SIG-M5 treated with dmso at 0.1 percent for 504 hours (cell line): Measurements from ENCODE around the gene ZFP69B.

Experiments
- DNase-seq: peaks from one replicate; lab custom pipeline; 2025; ENCODE audit not compliant: unreplicated experiment; lab: John Stamatoyannopoulos, UW

ZFP69B gene

DNA sequence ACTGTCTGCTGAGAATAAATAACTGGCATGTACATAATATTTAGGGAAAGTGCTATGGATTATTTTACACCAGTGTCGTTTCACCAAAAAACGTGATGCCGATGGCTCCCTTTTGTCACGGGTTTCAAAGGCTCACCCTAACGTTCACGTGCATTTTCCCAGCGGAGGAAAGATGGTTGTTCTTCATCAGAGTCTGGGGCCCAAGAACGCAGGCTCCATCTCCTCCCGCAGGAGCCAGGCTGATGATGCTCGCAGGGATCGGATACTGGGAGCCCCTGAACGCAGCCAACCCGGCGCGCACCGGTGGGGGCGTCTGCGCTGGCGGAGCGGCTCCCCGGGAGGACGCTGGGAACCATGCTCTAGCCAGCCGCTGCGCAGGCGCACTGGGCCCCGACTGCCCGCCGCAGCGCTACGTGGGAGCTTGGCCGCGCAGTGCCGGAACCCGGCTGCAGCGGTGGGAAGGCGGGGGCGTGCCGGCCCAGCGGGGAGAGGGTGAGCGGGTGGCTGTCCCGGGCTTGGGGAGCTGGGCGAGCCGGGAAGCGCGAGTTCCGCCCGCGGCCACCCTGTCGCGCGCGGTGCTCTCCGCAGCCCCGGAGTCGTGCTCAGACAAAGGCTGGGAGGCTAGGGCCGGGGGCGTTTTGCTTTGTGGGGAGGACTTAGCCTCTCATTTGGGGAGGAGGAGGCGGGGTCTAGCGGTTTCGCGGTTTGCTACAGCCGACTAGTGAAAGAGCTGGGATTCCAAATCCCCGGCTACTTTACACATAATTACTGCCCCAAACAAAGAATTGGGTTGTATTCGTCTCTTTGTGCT lies at the start of gene ZFP69B:
ZFP69B (plus strand) TSS at position 793 of the 811 bp plus-strand sequence. CDS start 486 bp downstream, outside the sequence.
- DNase-seq = peak; percentile 68

DNA sequence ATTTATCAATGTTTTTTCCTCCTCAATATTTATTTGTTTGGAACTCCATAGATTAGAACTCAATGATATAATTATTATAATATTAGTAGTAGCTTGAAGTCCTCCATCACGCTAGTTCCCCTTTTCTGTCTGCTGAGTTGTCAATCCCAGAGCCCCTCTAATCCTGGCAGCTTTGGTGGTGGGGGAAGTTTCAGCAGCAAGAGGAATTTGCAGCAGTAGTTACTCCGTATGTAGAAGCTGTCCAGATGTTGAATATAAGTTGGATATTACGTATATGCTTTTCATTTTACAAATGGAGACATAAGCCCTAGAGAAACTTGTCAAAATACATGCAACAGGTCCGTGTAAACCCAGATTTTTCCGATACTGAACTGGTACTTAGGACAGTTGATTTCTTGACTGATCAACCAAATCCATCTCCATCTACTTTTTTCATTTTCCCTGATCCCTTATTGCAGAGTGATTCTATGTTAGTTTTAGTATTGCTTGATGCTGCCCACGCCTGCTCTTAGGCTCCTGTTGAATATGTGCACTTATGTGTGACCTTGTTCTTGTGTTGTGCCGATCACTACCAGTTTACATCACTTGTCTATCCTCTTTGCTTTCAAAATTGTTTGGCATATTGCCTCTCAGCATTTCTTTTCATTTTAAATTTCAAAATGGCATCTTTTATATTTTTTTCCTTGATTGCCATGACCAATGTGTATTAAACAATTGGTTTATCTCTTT lies 48.6 kb upstream of the ZFP69B start:
- no peak for DNase-seq

DNA sequence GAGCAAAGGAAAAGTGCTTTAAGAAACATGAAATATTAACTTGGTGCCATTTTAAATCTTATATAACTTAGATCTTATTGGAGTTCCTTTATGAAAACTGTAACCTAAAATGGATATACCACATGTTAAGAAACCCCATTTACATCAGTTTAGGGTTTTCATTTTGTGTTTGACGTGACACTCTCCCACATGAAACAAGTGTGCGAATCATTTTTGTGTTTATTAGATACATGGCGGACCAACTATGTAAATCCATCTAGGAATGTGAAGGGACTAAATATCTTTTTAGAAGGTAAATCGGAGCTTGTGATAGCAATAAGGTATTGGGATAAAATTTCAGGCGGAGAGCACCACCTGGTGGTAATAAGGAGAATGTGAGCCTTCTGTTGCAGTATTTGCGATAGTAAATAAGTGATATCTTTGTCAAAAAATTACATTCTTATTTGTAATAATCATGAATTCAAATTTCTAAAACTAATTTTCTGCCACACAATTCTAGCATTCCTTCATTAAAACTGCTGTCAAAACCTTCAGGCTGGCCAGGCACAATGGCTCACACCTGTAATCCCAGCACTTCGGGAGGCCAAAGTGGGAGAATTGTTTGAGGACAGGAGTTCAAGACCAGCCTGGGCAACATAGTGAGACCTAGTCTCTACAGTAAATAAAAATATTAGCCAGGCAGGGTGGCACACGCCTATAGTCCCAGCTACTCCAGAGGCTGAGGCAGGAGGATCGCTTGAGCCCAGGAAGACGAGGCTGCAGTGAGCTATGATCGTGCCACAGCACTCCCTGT lies 45.4 kb upstream of the ZFP69B start:
- DNase-seq = peak; percentile 63

DNA sequence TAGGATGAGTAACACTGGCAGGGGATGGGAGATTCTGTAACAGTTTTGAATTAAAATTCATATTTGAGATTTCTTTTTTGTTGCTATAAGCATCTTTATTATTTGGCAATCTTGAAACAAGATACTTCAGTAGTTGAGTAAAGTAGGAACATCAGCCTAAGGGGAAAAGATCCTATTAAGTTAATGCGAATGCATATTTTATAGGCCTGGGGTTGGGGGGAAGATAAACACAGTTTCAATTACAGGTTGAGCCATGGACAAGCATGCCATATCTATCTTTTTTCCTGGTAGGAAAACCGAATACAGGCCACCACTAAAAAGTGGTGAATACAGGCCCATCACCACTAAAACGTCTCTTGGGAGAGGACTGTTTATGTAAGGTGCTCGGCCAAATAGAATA lies 44.5 kb upstream of the ZFP69B start:
- DNase-seq = no peak

DNA sequence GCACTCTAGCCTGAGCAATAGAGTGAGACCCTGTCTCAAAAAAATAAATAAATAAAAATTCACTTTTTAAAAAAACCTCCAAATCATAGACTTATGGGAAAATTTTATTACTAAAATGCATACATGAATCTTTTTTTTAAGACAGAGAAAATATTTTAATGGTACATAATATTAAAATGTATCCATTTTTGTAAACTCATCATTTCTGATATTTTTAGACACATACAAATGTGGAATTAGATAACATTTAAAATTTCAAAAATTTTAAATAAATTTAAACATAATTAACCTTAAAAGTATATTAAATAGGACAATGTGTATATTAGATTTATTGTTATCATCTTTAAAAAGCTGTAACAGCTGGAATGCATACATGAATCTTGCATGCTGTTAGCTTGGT lies 42.8 kb upstream of the ZFP69B start:
- no peak for DNase-seq

DNA sequence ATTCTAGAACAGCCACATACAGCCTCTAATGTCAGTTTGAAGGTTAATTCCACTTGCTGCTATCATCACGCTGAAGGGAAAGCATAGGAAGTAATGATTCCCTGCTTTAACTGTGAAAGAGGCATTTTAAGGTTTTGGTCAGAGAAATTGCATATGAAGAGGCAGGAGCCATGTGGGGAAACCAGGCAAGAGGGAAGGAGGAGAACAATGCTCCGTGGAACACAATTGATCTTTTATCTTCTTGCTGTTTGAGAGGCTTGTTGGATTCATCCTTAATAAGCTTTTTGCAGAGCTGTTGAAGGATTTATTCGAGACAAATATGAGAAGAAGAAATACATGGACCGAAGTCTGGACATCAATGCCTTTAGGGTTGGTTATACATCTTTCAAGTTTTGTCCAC lies 40.8 kb upstream of the ZFP69B start:
- no peak for DNase-seq

DNA sequence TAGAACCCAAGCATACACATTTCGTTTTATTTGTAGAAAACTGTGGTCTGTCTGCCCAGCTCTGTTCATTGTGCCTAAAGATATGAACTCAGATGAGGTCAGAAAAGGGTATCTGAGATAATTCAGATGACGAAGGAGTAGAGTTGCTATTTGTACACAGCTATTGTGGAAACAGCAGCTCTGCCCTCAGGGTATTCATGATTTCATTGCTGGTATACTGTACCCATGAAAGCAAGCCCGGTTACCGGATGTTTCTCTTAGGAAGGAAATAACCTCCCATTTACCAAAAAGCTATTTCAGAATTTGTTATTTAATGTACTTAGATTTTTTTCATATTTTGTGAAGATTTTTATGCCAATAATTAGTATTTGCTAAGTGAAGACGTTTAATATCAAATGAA lies 39.0 kb upstream of the ZFP69B start:
- DNase-seq = no peak

DNA sequence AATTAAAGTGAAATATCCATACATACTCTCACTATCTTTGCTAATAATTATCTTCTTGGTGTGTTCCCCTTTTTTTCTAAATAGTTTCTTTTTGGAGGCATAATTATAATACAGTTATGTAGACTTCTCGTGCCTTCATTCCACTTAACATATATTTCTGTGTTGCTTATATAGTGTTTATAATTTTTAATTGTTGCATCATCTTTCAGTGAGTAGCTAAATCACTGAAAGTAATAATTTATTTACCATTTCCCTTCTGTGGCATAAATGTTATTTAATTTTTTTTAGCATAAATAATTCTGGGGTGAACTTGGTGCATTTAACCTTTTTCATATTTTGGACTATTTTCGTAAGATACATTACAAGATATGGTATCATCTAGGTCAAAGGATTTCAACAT lies 38.4 kb upstream of the ZFP69B start:
- no peak for DNase-seq

DNA sequence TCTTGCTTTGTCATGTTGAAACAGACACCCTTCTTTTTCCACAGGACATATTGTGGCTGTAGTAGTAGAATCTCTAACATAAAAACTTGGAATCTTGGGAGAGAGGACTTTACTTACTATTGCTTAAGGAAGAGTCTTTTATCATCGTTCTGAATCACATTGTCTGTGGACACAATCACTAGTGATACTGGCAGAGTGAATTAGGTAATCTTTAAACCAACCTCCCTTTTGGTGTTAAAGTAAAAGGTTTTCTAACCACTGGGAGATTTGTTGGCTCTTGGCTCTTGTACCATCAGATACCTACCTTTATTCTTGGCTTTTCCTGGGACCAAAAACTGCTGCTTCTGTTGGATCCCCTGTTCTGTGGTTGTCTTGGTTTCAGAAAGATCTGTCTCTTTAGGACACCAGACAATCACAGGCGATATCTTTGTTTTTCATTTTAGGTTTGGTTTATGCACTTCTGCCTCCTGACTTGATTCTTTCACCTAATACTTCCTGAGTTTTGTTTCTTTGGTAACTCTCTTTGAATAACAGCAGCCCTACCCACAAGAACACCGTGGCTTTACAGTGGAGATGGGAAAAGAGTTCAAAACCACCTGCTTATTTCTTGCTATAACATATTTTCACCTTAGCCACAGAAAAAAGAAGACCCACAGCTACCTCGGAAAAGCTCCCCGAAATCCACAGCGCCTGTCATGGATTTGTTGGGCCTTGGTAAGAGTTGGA lies 36.6 kb upstream of the ZFP69B start:
- no peak for DNase-seq

DNA sequence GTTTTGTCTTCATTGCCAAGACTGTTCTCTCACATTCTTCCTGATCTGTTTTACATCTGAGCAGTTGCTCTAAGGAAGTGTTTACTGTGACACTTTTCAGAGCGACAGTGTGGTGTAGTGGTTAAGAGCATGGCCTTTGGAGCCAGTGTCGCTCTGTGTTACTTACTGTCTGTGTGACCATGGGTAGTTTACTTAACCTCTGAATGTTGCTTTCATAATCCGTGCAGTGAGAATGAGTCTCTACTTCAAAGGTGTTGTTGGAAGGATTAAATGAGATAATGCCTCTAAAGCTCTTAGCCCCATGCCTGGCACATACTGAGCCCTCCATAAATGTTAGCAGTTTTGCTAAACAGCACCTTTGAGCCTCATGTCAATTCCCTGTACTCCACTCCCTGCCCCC lies 35.9 kb upstream of the ZFP69B start:
- DNase-seq = no peak

DNA sequence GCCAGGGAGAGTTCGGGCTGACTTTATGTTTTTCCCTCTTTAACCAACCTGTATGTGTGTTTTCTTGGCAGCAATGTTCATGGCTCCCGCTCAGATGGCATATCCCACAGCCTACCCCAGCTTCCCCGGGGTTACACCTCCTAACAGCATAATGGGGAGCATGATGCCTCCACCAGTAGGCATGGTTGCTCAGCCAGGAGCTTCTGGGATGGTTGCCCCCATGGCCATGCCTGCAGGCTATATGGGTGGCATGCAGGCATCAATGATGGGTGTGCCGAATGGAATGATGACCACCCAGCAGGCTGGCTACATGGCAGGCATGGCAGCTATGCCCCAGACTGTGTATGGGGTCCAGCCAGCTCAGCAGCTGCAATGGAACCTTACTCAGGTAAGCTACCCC lies 33.6 kb upstream of the ZFP69B start:
- DNase-seq = no peak

DNA sequence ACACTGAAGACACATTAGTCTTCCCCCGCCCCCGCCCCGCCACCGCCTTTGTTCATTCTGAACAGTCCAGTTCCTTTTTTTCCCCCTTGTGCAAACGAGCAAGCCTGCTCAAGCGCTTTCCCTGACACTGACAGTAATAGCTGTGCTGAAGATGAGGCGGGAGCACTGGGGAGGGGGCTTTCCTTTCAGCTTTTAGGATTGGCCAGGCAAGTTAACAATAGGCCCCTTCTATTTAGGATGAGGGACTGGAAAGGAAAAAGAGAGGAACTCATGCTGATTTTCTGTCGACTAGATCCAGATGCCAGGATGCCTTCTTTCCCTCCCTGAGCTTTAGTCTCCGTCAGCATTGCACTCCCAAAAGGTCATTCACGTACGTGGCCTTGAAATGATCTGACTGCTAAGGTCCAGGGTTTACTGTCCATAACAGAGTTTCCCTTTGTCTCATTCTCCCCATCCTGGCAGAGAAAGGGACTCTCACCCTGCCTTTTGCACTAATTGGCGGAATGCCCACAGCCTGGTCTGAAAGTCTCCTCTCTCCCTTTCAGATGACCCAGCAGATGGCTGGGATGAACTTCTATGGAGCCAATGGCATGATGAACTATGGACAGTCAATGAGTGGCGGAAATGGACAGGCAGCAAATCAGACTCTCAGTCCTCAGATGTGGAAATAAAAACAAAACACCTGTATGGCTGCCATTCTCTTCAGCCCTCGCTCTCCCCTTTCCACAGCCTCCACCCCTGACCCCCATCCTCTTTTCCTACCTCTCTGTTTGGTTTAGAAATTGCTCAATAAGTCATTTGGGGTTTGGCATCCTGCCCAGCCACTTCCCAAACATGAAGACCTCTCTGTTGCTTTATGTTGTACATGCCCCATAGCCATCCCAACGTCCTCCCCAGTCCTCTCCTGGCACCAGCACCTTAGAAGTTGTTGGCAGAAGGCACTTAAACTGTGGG lies 28.6 kb upstream of the ZFP69B start:
- peak; percentile 41 for DNase-seq

DNA sequence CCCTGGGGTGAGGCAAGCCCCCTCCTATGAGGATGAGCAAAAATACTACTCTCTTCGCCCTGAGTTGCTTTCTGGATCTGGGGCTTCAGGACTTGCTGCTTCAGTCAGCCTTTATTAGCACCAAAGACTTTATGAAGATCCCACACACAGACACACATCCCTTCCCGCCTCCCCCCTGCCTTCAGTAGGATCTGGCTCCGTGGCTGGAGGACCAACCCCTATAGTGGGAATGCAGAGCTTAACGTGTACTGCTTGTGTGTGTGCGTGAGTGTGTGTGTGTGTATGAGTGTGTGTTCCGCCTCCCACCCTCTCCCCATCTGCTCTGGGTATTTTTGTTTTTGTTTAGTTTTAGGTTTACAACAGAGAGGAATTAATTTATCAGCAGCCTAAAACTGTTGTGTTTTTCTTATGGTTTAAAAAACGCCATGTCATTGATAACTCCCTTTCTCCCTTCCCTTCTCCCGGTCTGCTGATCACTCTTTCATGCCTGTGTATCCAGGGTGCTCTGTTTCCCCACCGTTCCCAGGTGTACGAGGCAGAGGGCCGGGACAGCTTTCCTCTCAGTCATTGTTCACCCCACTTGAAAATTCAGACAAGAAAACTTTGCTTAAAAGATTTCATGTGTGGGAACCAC lies 27.5 kb upstream of the ZFP69B start:
- no peak for DNase-seq

DNA sequence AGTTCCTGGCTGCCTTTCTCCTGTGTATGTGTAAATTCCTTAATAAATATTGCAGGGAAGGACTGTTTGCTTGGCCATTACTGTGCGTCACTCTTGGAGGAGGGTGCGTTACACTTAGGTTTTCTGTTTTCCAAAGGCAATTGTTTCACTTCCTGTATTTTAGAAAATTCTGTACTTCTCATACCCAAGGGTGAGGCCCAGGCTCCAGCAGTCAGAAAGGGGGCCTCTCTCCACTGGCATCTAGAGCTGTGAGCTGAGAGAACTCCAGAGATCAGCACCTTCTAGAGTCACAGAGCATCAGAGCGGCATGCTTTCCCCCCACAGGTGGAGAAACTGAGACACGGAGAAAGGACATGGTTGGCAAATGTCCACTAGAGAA lies 27.0 kb upstream of the ZFP69B start:
- peak; percentile 86 for DNase-seq

DNA sequence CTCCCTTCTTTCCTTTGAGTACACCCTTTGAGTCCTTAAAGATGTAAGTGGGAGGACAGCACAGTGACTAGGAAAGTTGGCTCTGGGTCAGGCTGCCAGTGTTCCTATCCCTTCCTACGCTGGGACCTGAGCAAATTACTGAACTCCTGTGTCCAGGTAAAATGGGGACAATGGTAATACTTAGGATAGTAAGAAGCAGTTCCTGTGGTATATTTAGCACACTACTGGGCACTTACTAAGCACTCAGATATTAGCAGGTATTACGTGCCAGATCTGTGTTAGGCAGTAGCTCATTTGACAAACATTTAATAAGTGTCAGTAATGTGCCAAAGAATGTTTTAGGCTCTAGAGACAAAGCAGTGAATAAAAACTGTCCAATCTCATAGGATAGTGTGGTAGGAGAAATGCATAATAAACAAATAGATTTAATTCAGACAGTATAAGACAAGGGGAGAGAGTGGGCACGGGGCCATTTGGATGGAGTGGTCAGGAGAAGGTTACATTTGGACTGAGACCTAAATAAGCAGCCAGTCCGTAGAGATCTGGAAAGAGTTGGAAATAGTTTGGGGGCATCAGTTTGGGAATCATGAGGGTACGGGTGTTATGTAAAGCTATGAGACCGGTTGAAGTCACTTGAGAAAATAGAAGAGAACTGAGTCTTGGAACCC lies 26.2 kb upstream of the ZFP69B start:
- no peak for DNase-seq

DNA sequence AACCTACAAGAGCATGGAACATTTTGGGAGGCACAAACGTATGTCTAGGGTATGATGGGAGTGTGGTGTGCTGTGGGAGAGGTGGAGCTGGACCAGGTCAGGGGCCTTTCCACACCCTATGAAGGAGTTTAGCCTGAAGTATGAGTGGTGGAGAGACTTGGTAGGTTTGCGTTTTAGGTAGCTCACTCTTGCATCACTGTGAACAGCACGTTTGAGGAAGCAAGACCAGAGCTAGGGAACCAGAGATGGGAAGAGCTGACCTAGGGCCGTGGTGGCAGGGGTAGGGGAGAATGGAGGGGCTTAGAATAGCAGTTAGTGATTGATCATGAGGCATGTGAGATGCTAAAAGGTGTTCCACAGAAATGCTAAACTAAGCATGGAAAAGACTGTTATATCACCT lies 25.1 kb upstream of the ZFP69B start:
- peak; percentile 11 for DNase-seq

DNA sequence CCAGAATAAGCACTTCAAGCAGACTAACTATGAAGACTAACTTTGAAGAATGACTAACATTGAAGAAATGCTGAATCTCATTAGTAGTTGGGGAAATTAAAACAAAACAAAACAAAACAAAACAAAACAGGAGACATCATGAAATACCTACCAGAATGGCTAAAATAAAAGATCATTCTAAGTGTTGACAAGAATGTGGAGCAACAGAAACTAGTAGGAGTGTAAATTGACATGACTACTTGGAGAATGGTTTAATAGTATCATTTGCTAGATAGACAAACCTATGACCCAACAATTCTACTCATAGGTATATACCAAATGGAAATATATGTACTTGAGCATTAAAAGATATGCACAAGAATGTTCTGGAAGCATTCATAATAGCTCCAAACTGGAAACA lies 18.9 kb upstream of the ZFP69B start:
- no peak for DNase-seq

DNA sequence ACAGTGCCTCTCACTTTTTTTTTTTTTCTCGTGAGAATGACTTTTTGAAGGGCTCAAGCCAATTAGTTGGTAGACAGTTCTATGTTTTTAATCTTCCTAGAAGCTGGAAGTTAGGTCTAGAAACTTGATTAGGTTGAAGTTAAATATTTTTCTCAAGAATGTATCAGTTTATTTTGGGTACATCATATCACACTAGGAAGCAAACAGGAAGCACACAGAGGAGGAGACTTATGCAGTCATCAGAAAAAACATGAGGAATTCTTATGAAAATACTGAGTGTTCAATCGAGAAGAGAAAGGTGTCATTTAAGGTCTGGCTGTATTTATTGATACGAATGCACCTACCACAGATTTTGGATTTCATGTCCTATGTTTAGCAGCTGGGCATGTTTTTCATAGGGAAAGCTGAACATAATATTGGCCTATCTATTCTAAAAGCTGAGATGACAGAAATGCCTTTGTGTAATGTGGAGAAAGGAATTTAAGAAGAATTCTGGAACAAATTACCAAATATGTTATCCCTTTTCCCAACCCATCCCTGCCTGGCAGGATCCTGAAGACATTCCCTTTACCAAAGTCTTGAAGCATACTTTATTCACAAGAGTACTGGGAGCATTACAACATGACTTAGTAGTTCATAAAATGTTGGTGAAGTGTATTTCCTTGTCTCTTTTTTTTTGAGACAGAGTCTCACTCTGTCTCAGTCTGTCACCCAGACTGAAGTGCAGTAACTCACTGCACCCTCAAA lies 17.5 kb upstream of the ZFP69B start:
- no peak for DNase-seq
